GM21619 (cell line): ENCODE measurements around the gene KIAA0930.

ENCODE experiments used
- ATAC-seq: cut with Tn5 transposase; IDR thresholded peaks from one replicate; pipeline ENCODE4 v1.9.1; 2021; ENCODE audit not compliant: unreplicated experiment

The KIAA0930 gene

DNA sequence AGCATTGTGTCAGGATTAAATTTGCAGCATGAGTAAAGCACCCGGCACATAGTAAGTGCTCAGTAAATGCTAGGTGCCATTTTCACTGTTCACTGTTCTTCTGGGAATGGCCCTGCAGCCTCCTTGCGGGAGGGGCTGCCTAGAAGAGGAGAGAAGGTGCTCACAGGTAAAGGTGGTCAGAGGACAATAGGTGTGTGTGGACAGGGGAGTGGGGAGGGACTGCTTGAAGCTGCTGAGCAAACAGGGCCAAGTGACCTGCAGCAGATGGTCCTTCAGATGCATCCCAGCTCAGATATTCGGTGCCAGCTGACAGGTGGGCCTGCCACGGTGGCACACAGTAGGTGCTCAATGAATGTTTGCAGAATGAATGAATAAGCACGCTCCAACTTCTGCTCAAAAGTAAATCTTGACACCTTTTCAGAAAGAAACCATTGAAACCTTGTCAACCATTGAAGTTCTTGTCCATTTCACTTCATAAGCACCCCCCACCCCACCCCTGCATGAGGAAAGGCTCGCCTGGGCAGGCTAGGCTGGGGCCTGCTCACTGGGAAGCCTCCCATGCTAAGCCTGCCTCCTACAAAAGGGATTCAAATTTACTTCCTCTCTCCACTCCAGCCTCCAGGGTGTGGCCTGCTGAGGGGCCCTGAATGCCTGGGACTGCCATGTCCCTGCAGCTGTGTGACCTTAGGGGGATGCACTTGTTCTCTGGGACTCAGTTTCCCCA, 1.6 kb downstream of the KIAA0930 start:
- ATAC-seq, result no peak

DNA sequence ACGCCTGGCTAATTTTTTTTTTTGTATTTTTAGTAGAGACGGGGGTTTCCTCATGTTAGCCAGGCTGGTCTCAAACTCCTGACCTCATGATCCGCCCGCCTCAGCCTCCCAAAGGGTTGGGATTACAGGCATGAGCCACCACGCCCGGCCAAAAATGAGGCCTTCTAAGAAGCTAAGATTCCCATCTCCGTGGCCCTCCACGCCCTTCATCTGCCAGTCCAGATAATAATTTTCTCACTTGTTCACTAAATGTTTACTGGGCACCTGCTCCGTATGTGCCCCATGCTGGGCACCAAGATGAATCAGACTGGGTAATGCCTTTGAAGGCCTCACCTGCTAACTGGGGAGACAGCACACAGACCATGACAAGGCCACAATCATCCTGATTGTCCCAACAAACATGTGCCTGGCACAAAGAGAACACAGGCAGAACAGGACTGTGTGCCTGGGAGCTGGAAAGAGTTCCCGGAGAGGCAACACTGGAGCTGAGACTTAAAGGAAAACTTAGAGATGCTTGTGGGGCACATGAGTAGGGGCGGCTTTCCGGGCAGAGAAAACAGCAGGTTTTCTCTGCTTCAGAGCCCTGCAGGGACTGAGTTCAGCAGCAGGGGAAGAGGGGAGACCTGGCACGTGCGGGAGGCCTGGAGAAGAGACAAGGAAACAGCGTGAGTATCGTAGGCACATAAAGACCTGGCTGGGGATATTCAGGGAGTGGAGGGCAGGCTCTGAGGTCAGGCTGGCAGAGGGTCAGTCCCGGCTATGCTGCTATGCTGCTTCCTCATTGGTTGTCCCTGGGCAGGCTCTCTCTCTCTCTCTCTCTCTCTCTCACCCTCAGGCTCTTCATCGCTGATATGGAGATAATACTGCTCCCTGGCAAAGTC, 2.4 kb downstream of the KIAA0930 start:
- no peak for ATAC-seq

DNA sequence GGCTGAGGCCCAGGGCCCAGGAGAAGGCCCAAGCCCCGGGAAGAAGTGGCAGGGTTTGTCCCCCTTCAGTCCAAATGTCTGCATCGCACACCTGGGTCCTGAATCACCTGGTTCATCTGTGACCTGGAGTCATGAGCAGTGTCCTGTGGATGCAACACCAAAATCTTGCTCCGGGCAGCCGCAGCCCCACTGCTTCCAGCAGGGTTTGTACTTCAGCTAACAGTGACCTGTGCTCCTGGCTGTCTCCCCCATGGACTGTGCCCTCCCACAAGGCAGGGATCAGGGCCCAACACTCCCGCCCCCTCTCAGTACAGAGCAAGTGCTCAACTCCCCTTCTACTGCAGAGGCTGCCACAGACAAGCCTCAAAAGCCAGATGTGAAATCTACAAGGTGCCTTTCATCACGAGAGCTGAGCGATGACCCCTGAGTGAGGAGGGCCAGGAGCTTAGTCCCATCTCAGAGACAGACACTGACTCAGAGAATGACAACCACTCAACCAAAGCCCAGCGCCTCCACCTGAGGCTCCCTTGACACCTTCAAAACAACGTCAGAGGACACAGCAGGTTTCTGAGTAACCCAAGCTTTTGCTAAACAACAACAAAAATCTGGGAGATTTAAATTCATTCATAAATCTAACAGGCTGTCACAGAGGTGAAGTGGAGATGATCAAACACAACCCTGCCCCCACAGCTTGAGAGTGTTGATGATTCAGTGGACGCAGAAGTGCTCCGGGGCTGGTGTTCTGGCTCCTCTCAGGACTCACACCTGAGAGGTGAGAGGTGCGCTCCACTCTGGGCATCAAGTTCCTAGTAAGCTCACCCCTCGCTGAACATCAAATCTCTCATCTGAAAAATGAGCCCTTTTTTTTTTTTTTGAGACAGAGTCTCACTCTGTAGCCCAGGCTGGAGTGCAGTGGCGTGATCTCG, 3.4 kb downstream of the KIAA0930 start:
- no peak for ATAC-seq

DNA sequence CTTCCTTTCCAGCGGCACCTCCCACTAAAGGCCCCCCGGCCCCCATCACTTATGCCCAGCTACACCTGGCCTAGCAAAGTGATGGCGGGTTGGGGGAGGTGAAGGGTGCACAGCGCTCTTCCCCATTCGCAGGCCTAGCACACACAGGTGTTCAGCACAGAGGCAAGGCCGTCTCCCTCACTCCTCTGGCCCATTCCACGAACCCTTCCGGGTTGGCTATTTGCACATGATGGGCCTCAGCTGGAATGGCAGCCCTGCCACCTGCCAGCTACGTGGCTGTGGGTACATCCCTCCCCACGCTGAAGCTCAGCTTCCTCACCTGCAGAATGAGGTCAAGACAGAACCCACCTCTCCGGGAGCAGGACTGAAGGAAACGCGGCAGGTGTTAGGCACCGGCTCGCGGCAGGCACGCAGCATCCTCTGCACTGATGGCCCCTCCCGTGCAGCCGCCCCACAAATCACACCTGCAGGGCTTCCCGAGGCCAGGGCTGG, 4.8 kb downstream of the KIAA0930 start:
- no peak for ATAC-seq

DNA sequence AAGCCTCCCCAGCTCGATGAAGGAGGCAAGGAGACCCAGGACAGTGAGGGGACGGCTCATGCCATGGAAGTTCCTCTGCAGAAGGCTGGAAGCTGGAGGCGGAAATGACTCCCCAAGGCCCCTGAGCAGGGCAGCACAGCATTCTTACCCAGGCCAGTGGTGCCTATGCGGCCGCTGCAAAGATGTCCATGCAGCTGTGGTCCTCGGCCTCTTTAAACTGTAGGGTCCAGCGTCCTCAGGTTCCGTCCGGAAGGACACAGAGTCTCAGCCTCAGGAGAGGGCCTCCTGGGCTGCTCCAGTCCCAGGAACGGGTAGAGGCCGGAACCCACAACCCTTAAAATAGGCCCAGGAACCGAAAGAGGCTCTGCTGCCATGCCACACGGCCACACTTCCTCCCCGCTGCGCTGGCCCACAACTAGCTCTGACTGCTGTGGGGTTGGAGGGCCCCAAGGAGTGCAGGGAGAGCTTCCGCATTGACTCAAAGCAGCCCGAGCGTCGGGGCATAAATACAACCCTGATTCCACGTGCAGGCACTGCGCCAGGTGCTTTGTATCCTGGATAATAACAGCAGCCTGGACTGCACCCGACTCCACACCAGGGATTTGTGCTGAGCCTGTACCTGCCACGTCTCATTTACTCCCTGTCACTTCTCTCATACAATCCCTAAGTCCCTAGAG, 5.5 kb downstream of the KIAA0930 start:
- ATAC-seq, result peak; percentile 50

DNA sequence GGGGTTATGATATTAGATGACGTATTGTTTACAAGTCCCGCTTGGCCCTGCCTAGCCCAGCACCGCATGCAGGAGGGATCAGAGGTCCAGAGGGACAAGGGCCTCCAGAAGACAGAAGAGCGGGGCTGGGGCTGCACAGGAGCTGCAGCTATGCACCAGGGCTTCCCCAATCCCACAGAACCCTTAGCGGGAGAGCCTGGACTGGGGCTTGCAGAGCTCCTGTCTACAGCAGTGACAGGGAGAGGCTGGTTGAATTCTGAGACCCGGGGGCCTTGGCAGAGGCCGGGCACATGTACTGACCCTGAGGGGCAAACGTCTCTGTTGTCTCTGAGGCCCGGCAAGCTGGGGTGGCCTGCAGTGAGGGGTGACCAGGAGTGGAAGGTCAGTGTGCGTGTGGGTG, 6.9 kb downstream of the KIAA0930 start:
- no peak for ATAC-seq

DNA sequence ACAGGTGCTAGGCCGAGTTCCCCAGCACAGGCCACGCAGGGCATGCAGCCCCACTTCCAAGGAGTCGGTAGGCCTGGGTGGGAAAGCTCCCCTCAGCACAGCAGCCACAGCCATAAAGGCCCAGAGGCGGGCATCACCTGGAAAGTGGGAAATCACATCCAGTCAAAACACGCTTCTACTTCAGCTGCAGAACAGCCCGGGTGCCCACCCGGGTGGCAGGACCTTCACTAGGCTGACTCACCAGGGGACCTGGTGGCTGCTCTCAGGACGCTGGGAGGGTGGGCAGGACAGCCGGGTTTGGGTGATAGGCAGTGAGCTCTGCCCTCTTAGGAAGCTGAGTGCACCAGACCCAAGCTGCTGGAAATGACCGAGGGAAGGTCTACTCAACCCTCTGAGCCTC, 7.3 kb downstream of the KIAA0930 start:
- no peak for ATAC-seq

DNA sequence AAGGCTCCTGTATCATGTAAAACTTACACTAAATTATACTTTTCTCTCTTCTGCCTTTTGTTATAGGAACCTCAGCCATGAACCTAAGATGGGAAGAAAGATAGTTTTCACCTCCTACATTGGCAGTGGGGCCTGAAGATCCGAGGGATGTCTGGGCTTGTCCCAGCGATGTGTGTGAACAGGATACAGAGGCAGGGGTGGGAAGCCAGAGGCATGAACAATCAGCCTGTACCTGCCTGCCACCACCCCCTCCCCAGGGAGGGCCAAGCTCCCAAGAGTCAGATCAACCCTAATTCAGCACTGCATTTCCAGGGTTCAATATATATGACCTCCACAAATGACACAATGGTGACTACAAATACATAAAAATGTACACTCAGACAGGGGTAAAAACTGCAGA, 9.4 kb downstream of the KIAA0930 start:
- ATAC-seq, result no peak

DNA sequence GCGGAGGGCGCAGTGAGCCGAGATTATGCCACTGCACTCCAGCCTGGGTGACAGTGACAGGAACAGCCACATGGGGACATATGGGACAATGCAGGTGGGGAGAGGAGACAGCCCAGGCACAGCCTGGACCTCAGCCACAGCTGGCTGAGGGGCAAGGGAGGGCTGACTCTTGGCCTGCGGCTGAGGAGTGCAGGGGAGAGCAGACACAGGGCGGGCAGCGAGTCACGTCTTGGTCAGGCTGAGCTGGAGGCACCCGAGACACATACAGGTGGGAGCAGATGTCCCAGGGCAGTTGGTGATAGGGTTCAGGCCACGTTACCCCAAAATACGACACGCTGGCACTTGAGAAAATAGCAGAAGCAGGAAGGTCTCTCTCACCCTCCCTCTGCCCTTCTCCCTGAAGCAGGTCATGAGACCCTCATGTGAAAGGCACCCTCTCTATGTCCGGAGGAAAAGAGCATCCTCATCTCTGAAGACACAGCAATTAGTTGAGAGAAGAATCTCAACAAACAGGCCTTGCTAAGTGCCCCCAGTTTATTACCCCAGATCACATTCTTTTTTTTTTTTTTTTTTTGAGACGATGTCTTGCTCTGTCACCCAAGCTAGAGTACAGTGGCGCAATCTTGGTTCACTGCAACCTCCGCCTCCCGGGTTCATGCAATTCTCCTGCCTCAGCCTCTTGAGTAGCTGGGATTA, 10.5 kb downstream of the KIAA0930 start:
- ATAC-seq, result no peak

DNA sequence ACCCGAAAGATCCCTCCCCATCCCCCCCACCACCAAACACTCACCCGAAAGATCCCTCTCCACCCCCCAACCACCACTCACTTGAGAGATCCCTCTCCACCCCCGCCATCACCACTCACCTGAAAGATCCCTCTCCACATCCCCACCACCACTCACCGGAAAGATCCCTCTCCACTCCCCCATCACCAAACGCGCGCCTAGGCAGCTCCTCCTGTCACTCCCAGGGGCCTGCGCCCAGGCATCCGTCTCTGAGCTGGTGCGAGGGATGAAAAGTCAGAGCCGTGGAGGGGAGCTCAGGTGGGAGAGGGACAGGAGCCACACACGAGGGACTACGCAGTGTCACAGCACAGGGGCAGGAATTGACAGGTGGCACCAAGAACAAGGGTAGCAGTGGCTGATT, 11.5 kb downstream of the KIAA0930 start:
- no peak for ATAC-seq

DNA sequence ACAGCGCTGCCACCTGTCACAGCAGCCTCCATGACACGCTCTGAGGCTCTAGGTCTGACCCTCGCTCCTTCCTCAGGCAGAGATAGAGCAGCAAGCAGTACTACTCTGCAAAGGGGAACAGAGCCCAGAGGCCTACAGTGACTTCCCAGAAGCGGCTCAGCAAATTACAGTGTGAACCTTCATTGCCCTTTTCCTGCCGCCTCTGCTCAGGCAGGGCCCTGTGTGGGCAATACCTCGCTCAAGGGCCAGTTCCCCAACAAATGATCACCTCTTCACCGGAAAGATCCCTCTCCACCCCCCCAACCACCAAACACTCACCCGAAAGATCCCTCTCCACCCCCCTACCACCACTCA, 12.3 kb downstream of the KIAA0930 start:
- ATAC-seq, result no peak

DNA sequence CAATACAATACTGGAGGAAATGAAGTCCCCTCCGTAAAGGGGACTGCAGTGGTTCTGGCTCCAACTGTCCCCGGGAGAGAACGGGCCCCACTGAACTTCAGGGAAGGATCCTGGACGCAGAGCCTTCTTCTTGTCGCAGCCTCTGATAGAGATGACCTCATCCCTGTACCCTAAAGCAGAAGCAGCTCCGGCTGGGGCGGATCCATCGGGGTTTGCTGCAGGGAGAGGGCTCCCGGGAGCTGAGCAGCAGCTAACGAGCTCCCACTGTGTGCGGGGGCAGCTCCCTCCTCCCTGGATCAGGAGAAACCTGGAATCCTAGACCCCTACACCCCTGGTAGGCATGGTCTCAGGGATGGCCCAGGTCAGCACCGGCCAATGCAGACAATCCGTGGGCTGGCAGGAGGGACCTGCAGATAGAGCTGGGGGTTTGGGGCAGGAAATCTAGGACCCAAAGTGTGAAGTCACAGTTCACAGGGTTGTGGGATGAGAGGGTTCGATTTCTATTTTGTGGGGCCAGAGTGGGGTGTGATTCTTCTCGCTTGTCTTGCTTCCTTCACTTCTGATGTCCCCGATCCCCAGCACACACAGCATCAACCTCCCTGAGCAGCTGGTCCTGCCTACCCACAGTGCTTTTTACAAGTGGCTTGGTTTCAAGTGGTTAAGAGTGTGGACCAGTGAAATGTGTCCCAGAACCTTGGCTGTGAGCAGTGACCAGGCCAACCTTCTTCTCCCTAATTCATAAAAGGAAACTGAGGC, 12.9 kb downstream of the KIAA0930 start:
- no peak for ATAC-seq

DNA sequence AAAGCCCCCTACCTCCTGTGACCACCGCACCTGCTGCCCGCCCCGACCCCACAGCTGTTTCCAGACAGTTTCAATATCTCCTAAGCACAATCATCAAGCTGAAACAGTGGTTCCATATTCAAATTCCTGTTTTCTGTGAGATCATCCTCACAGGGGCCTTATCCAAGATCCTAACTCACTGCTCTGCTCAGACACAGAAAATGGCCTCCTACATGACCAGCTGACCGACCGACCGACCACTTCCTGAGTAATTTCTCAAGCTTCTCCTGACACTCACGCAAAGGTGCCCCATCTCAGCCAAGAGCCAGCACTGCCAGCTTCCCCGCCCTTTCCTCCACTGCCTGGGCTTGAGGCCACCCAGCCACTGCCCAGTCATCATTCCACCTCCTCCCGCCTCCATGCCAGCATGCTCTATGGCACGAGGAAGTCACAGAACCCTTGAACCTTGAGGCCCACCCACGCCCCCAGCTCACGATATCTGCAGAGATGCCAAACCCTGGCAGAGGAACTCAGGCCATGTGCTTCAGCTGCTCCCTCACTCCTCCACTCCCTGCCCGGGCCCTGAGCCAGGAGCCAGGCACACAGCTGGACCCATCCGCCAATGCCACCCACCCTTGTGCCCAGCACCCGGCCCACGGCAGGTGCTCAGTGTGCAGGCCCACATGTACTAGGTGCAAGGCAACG, 14.0 kb downstream of the KIAA0930 start:
- ATAC-seq, result no peak

DNA sequence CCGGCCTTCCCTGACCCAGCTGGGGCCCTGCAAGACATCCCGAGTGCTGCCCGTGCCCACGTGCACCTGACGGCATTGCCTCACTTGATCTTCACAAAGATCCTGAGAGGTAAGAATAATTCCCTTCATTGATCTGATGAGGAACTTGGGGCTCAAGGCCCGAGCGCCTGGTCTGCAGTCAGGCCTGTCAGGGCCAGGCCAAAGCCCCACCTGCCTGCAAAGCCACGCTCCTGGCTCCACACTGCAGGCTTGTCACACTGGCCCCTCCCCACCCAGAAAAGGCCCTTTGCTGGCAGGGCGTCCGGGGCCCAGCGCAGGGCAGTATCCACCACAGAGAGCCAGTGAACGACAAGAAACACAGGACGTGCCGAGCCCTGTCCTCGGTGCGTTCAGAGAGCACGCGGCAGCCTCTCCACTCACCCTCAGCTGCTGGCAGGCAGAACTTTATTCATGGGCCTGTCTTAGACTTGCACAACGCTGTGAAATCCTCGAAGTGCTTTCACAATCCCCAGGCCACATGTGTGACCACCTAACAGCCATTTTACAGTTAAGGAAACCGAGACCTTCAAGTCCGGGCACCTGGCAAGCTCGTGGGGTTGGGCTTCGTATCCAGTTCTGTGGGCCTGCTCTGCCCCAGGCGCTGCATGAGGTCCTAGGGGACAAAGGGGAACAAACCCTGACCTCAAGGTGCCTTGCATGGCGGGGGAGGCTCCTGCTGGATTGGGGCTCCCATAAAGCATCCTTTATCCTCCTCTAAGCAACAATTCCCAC, 14.8 kb downstream of the KIAA0930 start:
- no peak for ATAC-seq

DNA sequence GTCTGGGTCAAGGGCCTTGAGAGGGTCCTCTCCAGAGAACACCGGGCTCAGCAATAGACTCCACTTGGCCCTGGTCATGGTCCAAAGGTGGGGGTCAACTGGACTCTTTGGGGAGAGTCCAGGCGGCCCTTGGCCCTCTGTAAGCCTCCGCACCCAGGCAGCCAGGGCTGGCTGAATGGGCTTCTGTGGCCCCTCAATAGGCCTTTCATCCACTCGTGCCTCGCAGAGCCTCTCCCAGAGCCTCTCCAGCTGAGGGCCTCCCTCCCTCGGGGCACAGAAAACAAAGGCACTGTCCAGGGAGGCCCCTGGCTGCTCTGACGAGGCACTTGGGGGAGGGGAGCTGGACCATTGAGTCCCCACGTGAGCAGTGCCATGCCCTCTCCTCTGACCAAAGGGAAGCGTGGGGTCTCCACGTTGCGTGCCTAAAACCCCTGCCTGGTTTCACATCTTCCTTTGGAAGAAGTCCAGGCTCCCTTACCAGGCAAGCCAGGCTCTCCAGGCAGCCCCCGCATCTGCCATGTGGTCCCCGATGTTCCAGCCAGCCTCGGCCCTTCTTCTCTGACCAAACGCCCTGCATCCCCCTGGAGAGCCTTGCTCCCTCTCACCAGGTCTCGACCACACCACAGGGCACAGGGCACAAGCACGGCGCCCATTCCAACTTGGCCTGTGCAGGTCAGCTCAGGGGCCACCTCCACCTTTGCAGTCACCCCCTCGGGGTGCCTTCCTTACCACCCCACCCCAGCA, 15.5 kb downstream of the KIAA0930 start:
- ATAC-seq, result no peak

DNA sequence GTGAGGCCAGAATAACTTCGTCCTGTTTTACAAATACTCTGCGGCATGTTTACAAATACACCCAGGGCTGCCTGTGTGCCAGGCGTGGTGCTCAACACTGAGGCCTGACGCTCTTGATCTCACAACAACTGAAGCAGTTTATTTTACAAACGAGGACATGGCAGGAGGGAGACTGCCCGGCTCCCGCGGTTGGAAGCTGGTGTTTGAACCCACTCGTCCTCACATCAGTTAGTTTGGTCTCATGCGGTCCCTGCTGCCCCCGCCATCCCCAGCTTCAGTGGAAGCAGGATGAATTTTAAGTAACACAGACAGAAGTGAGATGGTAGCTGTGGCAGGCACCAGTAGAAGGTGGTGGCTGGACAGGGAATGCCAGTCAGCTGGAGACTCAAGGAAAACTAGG, 16.4 kb downstream of the KIAA0930 start:
- ATAC-seq, result no peak
